Measurements from ENCODE around the gene CASKIN2. TPM values are rescaled to one million over a fixed set of nuclear protein-coding genes. Genes with fewer than 3 reads are reported as not detected.

The CASKIN2 gene
- total RNA-seq, 1 donor, result 9.5 TPM

GRCh38 chr17:75505640-75506039 lies 9.7 kb downstream of the CASKIN2 start:
- DNase-seq (ENCODE audit: low read depth), result no peak
- H3K4me3 ChIP-seq (ENCODE audit: low read depth, low read length), result no peak overlapping the region
- TF ChIP-seq CTCF (IDR thresholded peaks at IDR 0.05; ENCODE audit: insufficient read depth, low read depth, low read length), result no peak

GRCh38 chr17:75505152-75505409 lies 10.3 kb downstream of the CASKIN2 start:
- H3K4me3 ChIP-seq (ENCODE audit: low read depth, low read length), result no peak overlapping the region
- no peak for DNase-seq (ENCODE audit: low read depth)
- TF ChIP-seq CTCF (IDR thresholded peaks at IDR 0.05; ENCODE audit: insufficient read depth, low read depth, low read length), result no peak

GRCh38 chr17:75504347-75505151 lies 10.8 kb downstream of the CASKIN2 start:
- no peak for DNase-seq (ENCODE audit: low read depth)
- no peak overlapping the region for H3K4me3 ChIP-seq (ENCODE audit: low read depth, low read length)

GRCh38 chr17:75503976-75504346 lies 11.4 kb downstream of the CASKIN2 start:
- no peak overlapping the region for H3K4me3 ChIP-seq (ENCODE audit: low read depth, low read length)
- DNase-seq (ENCODE audit: low read depth), result no peak
- TF ChIP-seq CTCF (IDR thresholded peaks at IDR 0.05; ENCODE audit: insufficient read depth, low read depth, low read length), result no peak

More at GRCh38 chr17:75504347-75505151, 10.8 kb downstream of the CASKIN2 start:
- peak; percentile 63 for TF ChIP-seq CTCF (IDR thresholded peaks at IDR 0.05; ENCODE audit: insufficient read depth, low read depth, low read length)

- no peak for TF ChIP-seq CTCF (IDR thresholded peaks at IDR 0.05; ENCODE audit: insufficient read depth, low read depth, low read length)
- H3K4me3 ChIP-seq (ENCODE audit: low read depth, low read length), result no peak overlapping the region
These were observed 11.9 kb downstream of the CASKIN2 start for GRCh38 chr17:75503337-75503950.

GRCh38 chr17:75502721-75503329 lies 12.5 kb downstream of the CASKIN2 start:
- TF ChIP-seq CTCF (IDR thresholded peaks at IDR 0.05; ENCODE audit: insufficient read depth, low read depth, low read length), result no peak

More at GRCh38 chr17:75503337-75503950, 11.9 kb downstream of the CASKIN2 start:
- DNase-seq (ENCODE audit: low read depth), result no peak

More at GRCh38 chr17:75502721-75503329, 12.5 kb downstream of the CASKIN2 start:
- DNase-seq (ENCODE audit: low read depth), result no peak
- H3K4me3 ChIP-seq (ENCODE audit: low read depth, low read length), result no peak overlapping the region
